Measurements from ENCODE around the gene KRT17.

- TF ChIP-seq POLR2A (IDR thresholded peaks at IDR 0.05; ENCODE audit: low read length) (no peak), GATA1 (IDR thresholded peaks at IDR 0.05; ENCODE audit: low read depth, low read length) (no peak)
These were observed 24.7 kb downstream of the KRT17 start for GRCh38 chr17:41599680-41600079.

Data from erythroblast (primary cell).